Prostate gland (tissue), 2 donors: Measurements from ENCODE around the gene UBE2D4.

ENCODE experiments used
- CTCF ChIP-seq, 4 experiments: fragments of 200-600 bp in 2 of 4; fragments of 450-650 bp in 2 of 4; sonication (generic) in 2 of 4; IDR thresholded peaks; 1 replicate in 3 of 4; 2 replicates in 1 of 4; pipeline ENCODE4 v1.5.1; 2016 to 2019; ENCODE audit warnings: antibody characterized with exemption in 4 of 4, mild to moderate bottlenecking in 2 of 4, moderate library complexity in 2 of 4
- POLR2A ChIP-seq: fragments of 450-650 bp; IDR thresholded peaks from one replicate; pipeline ENCODE4 v1.6.1; 2016; ENCODE audit warnings: antibody characterized with exemption, mild to moderate bottlenecking
- POLR2AphosphoS5 ChIP-seq: sonication (generic); formaldehyde crosslinking; IDR thresholded peaks from one replicate; pipeline ENCODE4 v1.6.1; 2017; ENCODE audit warnings: antibody characterized with exemption

- TF ChIP-seq CTCF (IDR thresholded peaks at IDR 0.05) (peak in 2 of 4 experiments; percentile 27 to 35), POLR2A (no peak), POLR2AphosphoS5 (no peak)
These were observed 28.4 kb downstream of the UBE2D4 start for GRCh38 chr7:43954524-43955228.
